ENCODE results near the gene DLG5.

The DLG5 gene

DNA sequence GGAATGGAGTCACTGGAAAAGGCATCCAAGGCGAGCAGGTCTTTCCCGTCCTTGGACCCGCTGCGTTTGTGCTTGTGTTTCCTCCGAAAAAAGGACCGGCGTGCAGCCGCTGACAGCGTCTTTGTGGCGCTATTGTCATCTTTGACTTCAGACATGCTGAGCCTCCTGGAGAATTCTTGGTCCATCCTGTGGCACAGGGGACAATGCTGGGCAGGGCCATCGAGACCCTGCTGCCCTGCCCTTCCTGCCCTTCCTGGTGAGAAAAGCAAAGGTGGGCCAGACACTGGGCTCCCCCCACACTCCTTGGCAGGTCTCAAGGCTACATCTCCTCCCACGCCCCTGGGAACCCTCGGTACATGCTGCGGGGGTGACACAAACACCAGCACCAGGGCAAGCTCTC is 120.9 kb downstream of the DLG5 start:
- TF ChIP-seq, protein P1, sequence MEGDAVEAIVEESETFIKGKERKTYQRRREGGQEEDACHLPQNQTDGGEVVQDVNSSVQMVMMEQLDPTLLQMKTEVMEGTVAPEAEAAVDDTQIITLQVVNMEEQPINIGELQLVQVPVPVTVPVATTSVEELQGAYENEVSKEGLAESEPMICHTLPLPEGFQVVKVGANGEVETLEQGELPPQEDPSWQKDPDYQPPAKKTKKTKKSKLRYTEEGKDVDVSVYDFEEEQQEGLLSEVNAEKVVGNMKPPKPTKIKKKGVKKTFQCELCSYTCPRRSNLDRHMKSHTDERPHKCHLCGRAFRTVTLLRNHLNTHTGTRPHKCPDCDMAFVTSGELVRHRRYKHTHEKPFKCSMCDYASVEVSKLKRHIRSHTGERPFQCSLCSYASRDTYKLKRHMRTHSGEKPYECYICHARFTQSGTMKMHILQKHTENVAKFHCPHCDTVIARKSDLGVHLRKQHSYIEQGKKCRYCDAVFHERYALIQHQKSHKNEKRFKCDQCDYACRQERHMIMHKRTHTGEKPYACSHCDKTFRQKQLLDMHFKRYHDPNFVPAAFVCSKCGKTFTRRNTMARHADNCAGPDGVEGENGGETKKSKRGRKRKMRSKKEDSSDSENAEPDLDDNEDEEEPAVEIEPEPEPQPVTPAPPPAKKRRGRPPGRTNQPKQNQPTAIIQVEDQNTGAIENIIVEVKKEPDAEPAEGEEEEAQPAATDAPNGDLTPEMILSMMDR (IDR thresholded peaks at IDR 0.05; ENCODE audit: low read depth, low read length) = no peak
- Histone ChIP-seq H3K27me3 (ENCODE audit: insufficient read depth, low read depth, severe bottlenecking) (no peaks in the 10 kb centered on the region), H3K36me3 (peaks cover 82% of the 10 kb centered on the region), H3K27ac (no peak overlapping the region), H3K9me3 (ENCODE audit: severe bottlenecking) (no peaks in the 10 kb centered on the region), H3K4me3 (ENCODE audit: low read depth, low read length) (no peak overlapping the region)
- no peak for DNase-seq

DNA sequence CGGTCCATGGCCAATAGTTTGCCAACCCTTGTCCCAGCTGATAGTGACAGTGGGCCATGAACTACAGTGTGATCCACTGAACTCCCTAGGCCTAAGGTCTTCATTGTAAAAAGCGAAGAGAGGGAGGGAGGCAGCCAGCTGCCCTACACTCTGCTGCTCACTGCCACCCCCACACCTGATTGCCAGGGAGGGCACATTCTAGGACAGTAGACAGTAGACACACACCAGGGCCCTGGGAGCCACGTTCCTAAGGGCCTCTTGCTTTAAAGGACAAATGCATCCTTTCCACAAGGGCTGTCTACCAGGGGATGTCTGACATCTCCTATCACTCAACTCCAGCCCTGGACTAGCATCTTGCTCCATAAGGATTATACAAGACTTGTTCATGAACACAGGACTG is 122.2 kb downstream of the DLG5 start:
- no peak overlapping the region for H3K4me3 ChIP-seq (ENCODE audit: low read depth, low read length)
- TF ChIP-seq, protein P1 (IDR thresholded peaks at IDR 0.05; ENCODE audit: low read depth, low read length) = no peak
- H3K36me3 ChIP-seq = peaks cover 78% of the 10 kb centered on the region
- DNase-seq = no peak
- no peaks in the 10 kb centered on the region for H3K27me3 ChIP-seq (ENCODE audit: insufficient read depth, low read depth, severe bottlenecking)
- no peaks in the 10 kb centered on the region for H3K9me3 ChIP-seq (ENCODE audit: severe bottlenecking)
- no peak overlapping the region for H3K27ac ChIP-seq

DNA sequence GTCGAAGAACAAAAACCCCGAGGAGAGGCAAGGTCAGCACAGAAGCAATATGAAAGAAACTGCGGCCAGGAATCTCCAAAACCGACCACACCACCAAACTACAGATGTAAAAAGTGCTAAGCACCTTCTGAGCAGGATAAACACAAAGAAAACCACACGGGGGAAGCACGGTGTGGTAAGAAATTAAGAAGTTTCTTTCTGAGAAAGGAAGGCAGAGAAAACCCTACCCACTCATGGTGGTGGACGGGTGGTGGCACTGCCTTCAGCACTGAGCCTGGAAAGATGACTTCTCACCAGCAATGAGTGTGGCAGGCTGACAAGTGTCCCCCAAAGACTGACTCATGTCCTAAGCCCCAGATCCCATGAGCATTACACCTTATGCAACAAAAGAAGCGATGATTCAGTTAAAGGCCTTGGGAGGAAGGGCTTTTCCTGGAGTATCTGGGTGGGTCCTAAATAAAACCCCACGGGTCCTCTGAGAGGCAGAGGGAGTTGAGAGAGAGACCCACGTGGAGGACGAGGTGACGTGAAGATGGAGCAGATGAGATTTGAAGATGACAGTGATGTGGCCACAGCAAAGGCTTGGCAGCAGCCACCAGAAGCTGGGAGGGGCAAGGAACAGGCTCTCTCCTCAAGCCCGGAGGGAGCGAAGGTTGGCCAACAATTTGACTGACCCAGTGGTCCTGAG is 124.9 kb downstream of the DLG5 start:
- Histone ChIP-seq H3K27me3 (ENCODE audit: insufficient read depth, low read depth, severe bottlenecking) (no peaks in the 10 kb centered on the region), H3K9me3 (ENCODE audit: severe bottlenecking) (no peaks in the 10 kb centered on the region), H3K27ac (no peak overlapping the region), H3K36me3 (peaks cover 80% of the 10 kb centered on the region), H3K4me3 (ENCODE audit: low read depth, low read length) (no peak overlapping the region)
- DNase-seq = no peak
- TF ChIP-seq, protein P1 (IDR thresholded peaks at IDR 0.05; ENCODE audit: low read depth, low read length) = no peak

DNA sequence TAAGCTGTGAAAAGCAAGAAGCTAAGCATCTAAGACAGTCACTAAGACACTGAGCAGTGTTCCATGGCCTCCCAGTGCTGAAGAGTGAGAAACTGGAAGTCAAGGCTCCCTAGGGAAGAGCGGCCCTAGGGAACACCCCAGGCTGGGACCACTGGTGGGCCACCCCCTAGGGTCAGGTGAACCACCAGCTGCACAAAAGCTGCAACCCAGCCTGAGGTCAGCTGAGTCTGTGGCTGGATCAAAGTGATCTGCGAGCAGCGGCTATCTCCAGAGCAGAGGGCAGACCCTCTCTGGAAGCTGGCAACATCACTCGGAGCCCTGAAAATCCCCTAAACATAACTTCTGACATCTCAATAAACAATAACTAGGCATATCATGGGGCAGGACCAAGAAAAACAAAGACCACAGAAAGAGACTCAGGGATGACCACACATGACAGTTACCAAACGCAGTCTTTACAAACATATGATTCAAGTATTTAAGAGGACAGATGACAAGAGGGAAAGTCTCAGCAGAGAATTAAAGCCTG is 125.8 kb downstream of the DLG5 start:
- Histone ChIP-seq H3K9me3 (ENCODE audit: severe bottlenecking) (no peaks in the 10 kb centered on the region), H3K27ac (no peak overlapping the region), H3K36me3 (peaks cover 85% of the 10 kb centered on the region), H3K27me3 (ENCODE audit: insufficient read depth, low read depth, severe bottlenecking) (no peaks in the 10 kb centered on the region), H3K4me3 (ENCODE audit: low read depth, low read length) (no peak overlapping the region)
- no peak for DNase-seq
- TF ChIP-seq, protein P1 (IDR thresholded peaks at IDR 0.05; ENCODE audit: low read depth, low read length) = no peak

DNA sequence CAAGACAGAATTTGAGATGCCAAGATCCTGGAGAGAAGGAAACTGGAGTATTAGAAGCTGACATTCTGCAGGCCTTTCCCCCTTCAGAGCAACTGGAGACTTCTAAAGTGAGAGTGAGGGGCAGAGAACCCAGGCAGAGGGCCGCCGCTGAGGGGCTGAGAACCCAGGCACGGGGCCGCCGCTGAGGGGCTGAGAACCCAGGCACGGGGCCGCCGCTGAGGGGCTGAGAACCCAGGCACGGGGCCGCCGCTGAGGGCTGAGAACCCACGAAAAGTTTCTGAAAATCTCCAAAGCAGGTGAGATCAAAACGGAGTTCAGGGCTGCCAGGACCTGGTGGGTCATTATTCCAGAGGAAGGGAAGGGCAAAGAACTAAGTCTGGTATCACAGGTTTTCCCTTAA is 126.2 kb downstream of the DLG5 start:
- Histone ChIP-seq H3K27ac (no peak overlapping the region), H3K27me3 (ENCODE audit: insufficient read depth, low read depth, severe bottlenecking) (no peaks in the 10 kb centered on the region), H3K36me3 (peaks cover 85% of the 10 kb centered on the region), H3K4me3 (ENCODE audit: low read depth, low read length) (no peak overlapping the region), H3K9me3 (ENCODE audit: severe bottlenecking) (no peaks in the 10 kb centered on the region)
- DNase-seq = no peak
- TF ChIP-seq, protein P1 (IDR thresholded peaks at IDR 0.05; ENCODE audit: low read depth, low read length) = no peak

DNA sequence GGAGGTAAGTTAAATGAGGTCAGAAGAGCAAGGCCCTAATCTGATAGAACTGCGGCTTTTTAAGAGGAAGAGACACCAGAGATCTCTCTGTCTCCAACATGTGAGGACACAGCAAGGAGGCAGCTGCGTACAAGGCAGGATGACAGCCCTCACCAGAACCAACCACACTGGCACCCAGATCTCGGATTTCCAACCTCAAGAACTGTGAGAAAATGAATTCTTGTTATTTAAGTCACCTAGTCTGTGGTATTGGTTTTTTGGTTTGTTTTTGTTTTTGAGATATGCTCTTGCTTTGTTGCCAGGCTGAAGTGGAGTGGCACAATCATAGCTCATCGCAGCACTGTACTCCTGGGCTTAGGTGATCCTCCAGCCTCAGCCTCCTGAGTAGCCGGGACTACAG is 127.2 kb downstream of the DLG5 start:
- TF ChIP-seq, protein P1 (IDR thresholded peaks at IDR 0.05; ENCODE audit: low read depth, low read length) = no peak
- Histone ChIP-seq H3K27ac (no peak overlapping the region), H3K9me3 (ENCODE audit: severe bottlenecking) (no peaks in the 10 kb centered on the region), H3K4me3 (ENCODE audit: low read depth, low read length) (no peak overlapping the region), H3K36me3 (peaks cover 84% of the 10 kb centered on the region), H3K27me3 (ENCODE audit: insufficient read depth, low read depth, severe bottlenecking) (no peaks in the 10 kb centered on the region)
- no peak for DNase-seq

All from WERI-Rb-1 (cell line).